ENCODE data around the gene RASGEF1C.
"Not testable (repeated sequence)": the region's sequence is repeated elsewhere in the genome, so short reads cannot be mapped to it uniquely, and the experiment has no call there.

Gene RASGEF1C

DNA sequence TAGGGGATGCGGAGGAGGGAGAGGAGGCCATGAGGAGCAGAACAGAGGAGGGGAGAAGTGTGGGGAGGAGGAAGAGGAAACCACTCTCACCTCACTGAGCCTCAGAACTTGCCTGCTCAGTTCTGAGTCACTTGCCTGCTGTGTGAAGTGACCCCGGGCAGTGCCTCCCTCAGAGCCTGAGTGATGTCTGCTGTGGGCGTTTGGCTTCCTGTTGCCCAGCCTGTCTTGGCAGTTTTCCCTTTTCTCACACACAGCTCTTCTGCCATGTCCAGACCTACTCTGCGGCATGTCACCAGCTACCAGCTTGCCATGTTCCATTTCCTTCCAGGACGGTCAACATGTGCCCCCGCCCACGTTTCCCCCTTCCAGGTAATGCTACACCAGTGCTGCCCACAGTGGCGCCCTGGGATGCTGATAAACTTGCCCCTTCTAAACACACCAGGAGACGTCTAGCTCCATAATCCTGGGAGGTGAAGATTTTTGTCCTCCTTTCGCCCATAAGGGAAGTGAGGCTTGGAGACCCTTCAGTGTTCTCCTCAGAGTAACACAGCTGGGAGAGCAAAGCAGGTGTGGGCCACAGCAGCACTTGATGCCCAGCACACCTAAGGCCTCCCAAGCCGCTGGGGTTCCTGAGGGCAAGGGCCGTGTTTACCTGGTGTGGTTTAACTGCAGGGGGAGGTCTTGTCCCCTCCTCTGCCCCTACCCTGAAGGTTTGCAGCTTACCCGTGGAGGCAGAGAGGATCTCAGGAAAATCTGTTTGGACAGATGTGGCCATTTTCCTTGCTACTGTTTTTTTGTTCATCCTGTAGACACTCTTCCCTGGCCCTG, 73.7 kb downstream of the RASGEF1C start:
- no peak for DNase-seq

- no peak for DNase-seq
Observed at GRCh38 chr5:180133971-180134508, 75.0 kb downstream of the RASGEF1C start.

DNA sequence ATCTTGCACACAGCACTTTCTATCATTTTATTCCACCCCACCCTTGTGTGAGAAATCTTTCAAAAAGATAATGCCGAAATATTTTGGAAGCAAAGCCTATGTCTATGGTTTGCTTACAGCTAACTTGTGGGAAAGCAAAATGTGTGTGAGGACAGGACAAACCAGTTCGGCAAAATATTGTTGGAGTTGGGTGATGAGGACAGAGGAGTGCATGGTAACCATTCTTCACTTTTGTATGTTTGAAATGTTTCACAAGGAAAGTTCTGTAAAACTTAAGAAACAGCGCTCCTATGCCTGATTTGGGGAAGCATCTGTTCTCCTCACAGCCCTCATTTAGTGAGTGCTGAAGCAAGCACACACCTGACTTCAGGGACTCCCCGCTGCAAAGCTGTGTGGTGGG, 75.5 kb downstream of the RASGEF1C start:
- DNase-seq, result no peak

DNA sequence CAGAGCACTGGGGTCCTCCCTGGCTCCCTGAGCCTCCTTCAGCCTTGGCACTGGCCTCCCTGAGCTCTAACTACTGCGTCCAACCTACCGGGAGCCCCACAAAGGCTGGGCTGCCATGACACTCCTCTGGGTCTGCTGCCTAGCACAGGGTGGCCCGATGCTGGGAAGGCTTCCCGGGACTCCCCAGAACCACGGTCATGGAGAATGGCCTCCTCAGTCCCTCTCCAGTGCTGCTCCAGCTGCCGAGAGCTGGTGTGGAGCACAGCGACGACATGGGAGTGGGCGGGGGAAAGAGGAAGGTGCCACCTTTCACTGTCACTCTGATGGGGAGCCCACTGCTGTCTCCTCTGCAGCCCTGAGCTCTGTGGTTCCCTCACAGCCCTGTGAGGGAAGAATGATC, 76.0 kb downstream of the RASGEF1C start:
- DNase-seq, result no peak

DNA sequence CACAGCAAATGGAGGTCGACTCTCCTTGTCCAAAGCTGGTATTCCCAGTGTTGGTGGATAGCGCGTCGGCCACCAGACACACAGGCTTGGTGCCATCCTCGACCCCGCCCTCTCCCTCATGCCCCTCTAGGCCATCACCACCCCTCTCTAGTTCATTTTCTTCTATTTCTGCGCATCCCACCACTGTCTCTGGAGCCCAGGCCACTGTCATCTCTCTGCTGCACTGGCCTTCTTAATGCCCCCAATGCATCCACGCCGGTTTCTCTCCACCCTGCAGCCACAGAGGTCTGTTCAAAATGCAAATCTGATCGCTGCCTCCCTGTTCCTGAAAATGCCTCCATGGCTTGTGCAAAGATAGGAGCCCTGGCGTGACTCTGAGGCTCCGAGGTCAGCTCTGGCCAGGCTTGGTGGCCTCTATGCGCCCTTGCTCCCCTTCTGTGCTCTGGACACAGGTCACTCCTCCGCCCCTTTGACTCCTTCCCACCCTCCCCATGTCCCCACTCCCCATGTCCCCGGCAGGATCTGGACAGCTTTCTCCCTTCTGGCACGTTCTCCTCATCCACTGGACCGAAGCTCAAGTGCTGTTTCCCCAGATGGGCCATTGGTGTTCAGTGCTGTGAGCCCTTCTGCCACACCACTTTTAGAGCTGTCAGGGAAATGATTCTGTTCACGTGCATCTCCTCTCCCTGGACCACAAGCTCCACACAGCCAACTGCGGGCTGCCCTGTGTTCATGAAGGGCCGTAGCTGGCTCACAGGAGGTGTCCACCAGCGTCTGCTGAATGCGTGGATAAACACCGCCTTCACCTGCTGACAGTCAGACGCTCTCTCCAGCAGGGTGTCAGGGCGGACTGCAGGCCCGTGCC, 77.9 kb downstream of the RASGEF1C start:
- DNase-seq, result no peak

DNA sequence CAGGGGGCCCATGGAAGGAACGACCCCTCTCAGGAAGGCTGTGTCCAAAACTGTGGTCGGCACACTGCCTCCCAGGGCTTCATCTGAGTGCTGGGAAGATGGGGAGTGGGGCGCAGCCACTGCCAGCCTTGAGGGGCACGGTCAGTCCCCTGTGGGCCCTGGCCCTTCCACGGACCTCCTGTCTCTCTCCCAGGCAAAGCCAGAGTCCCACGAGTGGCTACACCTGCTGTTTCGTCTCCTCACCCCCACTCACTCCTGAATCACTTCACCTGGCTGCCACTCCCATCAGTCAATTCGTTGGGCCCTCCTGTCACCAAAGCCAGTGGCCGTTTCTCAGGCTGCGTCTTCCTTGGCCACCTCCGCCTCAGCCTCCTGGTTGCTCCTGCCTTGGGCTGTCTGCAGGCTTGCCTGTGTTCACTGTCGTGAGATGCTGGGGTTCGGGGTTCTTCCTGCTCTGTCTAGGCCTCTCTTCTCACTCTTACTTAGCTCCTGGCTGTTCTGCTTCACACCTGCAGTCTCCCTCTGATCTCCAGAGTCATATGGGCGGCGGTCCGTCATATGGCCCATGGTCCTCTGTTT, 78.6 kb downstream of the RASGEF1C start:
- no peak for DNase-seq

DNA sequence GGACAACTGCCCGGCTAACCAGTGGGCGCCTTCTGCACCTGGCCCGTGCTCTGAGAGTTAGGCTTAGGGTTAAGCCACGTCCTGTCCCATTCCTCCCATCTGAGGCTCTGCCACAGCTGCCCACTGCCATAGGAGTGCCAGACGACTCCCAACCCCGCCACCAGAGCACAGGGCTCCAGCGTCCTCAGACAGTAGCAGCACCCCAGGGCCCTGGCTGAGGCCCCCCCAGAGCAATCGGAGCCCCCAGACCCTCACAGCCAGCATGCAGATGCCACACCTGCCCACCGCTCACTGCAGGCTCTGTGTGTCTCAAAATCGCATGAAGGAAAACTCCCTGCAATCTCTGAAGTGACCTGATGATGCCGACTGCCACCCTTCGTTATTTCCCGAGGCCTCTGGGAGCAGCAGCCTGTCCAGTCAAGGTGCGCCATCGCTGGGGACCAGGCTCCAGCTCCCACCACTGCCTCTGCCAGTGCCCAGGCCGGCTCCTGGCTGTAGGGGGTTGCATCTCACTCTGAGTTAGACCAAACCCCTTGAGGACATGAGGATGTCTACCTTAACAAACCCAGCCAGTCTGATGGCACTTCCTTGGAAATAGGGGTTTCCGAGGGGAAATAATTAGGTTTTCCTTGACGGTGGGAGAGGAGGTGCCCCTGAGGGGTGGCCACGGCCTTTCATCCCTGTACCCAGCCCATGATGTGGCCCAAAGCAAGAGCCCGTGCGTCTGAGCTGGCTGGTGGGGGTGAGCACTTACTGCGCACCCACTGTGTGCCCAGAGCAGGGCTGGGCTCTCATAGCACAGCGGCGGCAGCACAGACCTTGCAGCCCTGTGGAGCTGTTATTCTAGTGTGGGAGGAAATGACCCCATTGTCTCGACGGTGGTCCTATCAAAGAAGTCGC, 79.5 kb downstream of the RASGEF1C start:
- DNase-seq, result no peak

- no peak for DNase-seq
Observed at GRCh38 chr5:180128671-180129261, 80.2 kb downstream of the RASGEF1C start.

GRCh38 chr5:180127682-180128670, 81.0 kb downstream of the RASGEF1C start:
- DNase-seq, result no peak

GRCh38 chr5:180126716-180127681, 82.0 kb downstream of the RASGEF1C start:
- DNase-seq, result no peak

DNA sequence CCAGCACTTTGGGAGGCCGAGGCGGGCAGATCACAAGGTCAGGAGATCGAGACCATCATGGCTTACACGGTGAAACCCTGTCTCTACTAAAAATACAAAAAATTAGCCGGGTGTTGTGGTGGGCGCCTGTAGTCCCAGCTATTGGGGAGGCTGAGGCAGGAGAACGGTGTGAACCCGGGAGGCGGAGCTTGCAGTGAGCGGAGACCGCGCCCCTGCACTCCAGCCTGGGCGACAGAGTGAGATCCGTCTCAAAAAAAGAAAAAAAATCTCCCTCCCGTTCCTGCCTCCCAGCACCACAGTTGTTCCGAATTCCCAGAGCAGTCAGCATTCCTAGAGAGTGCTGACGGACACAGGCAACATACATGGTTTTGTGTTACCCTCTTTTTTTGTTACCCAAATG, 82.9 kb downstream of the RASGEF1C start:
- DNase-seq, result not testable (repeated sequence)

- not testable (repeated sequence) for DNase-seq
Observed at GRCh38 chr5:180124662-180125061, 84.3 kb downstream of the RASGEF1C start.

DNA sequence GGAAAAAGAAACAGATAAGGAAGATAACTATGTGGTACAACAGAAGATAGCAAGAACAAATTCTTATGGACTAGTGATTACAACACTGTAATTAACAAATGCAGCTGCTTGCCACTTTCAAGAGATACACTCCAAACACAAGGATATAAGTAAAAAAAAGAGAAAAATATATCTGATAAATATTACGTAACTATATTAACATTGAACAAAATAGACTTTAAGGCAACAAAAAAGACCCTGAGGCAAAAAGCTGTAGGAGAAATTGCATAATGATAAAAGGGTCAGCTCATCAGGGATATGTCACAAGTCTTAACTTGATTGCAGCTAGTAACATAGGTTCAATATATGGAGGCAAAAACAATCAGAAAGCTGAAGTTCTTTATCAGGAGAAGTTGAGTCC, 86.1 kb downstream of the RASGEF1C start:
- no peak for DNase-seq

GRCh38 chr5:180121826-180122413, 87.1 kb downstream of the RASGEF1C start:
- no peak for DNase-seq

GRCh38 chr5:180120237-180121101, 88.5 kb downstream of the RASGEF1C start:
- DNase-seq, result no peak

- no peak for DNase-seq
Observed at GRCh38 chr5:180119903-180120236, 89.1 kb downstream of the RASGEF1C start.

DNA sequence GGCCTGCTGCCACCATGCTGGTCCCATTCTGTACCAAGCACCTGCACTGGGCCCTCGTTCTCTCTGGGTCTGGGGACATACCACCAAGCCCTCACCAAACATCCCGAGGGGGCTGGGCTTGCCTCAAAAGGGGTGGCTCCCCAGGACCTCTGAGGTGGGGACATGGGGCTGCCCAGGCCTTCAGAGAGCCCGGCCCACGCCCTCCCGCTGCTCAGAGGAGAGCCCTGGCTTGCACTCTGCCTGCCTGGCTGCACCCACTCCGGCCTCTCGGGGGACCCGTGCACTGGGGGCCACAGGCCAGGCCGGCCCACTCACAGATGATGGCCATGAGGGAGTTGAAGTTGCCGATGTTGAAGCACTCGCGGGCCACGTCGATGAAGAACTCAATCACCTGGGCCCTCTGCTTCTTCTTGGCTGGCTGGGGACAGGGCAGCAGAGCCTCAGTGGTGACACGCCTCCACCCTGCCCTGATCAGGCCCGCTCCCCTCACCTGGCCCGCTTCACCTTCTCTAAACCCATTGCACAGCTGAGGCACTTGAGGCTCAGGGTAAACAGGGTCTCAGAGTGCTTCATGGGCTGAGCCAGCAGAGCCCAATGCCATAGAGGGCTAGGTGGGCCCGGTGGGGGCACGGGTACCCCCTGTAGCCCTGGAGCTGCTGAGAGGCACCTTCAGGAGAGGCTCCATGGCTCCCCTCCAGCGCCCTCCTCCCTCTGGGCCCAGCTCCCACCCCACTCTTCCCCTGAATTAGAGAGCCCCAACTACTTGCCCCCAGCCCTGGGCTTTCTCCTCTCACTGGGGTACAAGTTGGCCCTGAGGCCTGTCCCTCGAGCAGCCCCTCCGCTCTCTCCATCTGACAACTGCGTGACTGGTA, 89.7 kb downstream of the RASGEF1C start:
- DNase-seq, result no peak
